ENCODE measurements around the gene RSPRY1.
A peak's percentile ranks its signal among the peaks of the same experiment; 100 is the strongest.

The RSPRY1 gene

DNA sequence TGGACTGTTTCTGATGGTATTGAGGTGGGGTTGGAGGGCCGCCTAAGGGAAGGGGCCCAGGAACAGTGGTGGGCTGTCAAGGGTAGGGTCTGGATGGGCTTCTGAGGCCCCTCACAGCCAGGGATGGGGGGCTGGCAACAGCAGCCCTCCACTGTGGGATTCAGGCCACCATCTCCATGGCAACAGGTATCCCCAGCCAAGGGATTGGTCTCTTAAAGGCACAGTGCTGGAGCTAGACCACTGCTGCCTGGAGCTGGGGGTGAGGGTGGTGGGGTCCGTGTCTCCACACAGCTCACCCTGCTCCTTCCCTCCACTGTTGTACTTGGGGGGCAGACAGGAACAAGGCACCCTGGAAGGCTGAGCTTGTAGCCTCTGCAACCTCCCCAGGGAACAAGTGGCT lies 42.1 kb upstream of the RSPRY1 start:
- Histone ChIP-seq H3K27ac (replicated peaks) (no peak overlapping the region), H3K27me3 (ENCODE audit: insufficient read depth, poor library complexity, severe bottlenecking) (no peaks in the 10 kb centered on the region), H3K4me3 (replicated peaks; ENCODE audit: insufficient read depth, low read length) (no peak overlapping the region)
- TF ChIP-seq POLR2AphosphoS5 (IDR thresholded peaks at IDR 0.05; ENCODE audit: low read depth) (no peak), GABPA (IDR thresholded peaks at IDR 0.05; ENCODE audit: low read depth) (no peak), REST (IDR thresholded peaks at IDR 0.05; ENCODE audit: insufficient replicate concordance, low read depth) (no peak), SPI1 (IDR thresholded peaks at IDR 0.05; ENCODE audit: borderline replicate concordance, low read depth) (no peak)
- TF ChIP-seq, protein P1, sequence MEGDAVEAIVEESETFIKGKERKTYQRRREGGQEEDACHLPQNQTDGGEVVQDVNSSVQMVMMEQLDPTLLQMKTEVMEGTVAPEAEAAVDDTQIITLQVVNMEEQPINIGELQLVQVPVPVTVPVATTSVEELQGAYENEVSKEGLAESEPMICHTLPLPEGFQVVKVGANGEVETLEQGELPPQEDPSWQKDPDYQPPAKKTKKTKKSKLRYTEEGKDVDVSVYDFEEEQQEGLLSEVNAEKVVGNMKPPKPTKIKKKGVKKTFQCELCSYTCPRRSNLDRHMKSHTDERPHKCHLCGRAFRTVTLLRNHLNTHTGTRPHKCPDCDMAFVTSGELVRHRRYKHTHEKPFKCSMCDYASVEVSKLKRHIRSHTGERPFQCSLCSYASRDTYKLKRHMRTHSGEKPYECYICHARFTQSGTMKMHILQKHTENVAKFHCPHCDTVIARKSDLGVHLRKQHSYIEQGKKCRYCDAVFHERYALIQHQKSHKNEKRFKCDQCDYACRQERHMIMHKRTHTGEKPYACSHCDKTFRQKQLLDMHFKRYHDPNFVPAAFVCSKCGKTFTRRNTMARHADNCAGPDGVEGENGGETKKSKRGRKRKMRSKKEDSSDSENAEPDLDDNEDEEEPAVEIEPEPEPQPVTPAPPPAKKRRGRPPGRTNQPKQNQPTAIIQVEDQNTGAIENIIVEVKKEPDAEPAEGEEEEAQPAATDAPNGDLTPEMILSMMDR (IDR thresholded peaks at IDR 0.05; ENCODE audit: insufficient read depth, low read length) = no peak
- DNase-seq (ENCODE audit: low read depth in 1 of 2, low spot score in 1 of 2) = no peak

- DNase-seq (ENCODE audit: low read depth in 1 of 2, low spot score in 1 of 2) = no peak
- H3K27ac ChIP-seq (replicated peaks) = no peak overlapping the region; the same call in 1 of the 2 replicates
- no peak overlapping the region for H3K4me3 ChIP-seq (replicated peaks; ENCODE audit: insufficient read depth, low read length)
- no peaks in the 10 kb centered on the region for H3K27me3 ChIP-seq (ENCODE audit: insufficient read depth, poor library complexity, severe bottlenecking)
- TF ChIP-seq REST (IDR thresholded peaks at IDR 0.05; ENCODE audit: insufficient replicate concordance, low read depth) (no peak), POLR2AphosphoS5 (IDR thresholded peaks at IDR 0.05; ENCODE audit: low read depth) (no peak), SPI1 (IDR thresholded peaks at IDR 0.05; ENCODE audit: borderline replicate concordance, low read depth) (no peak)
- TF ChIP-seq, protein P1 (IDR thresholded peaks at IDR 0.05; ENCODE audit: insufficient read depth, low read length) = no peak
Observed at GRCh38 chr16:57145046-57146021, 40.8 kb upstream of the RSPRY1 start.

GRCh38 chr16:57146040-57146647 lies 40.0 kb upstream of the RSPRY1 start:
- peak in 1 of 2 experiments; percentile 49 for DNase-seq (ENCODE audit: low read depth in 1 of 2, low spot score in 1 of 2)

More at GRCh38 chr16:57146040-57146647, 40.0 kb upstream of the RSPRY1 start:
- H3K27me3 ChIP-seq (ENCODE audit: insufficient read depth, poor library complexity, severe bottlenecking) = no peaks in the 10 kb centered on the region
- H3K4me3 ChIP-seq (replicated peaks; ENCODE audit: insufficient read depth, low read length) = no peak overlapping the region
- peak overlapping the region; percentile 46 for H3K27ac ChIP-seq (replicated peaks)
- TF ChIP-seq GABPA (IDR thresholded peaks at IDR 0.05; ENCODE audit: low read depth) (no peak), SPI1 (IDR thresholded peaks at IDR 0.05; ENCODE audit: borderline replicate concordance, low read depth) (no peak), POLR2AphosphoS5 (IDR thresholded peaks at IDR 0.05; ENCODE audit: low read depth) (0 out of 2 replicates have a peak, but pooled peaks have one; percentile 6)
- TF ChIP-seq, protein P1 (IDR thresholded peaks at IDR 0.05; ENCODE audit: insufficient read depth, low read length) = no peak

All from HL-60 (cell line).